CD4-positive, alpha-beta T cell treated with Interleukin-10 for 1 hour (primary cell): ENCODE measurements around the gene AGAP2.

ENCODE experiments used
- DNase-seq: peaks from one replicate; pipeline ENCODE4 v3.0.0-alpha.2; 2020

The AGAP2 gene

GRCh38 chr12:57766464-57767304 is 28.1 kb upstream of the AGAP2 start, which contains the start of gene CYP27B1:
TSS of gene CYP27B1 (minus strand) at chr12:57767078. CDS start at chr12:57767041, 37 bp downstream.
- DNase-seq = no peak

GRCh38 chr12:57765698-57766463 is 27.3 kb upstream of the AGAP2 start:
- DNase-seq = no peak

- DNase-seq = peak; percentile 57
Measured at GRCh38 chr12:57765003-57765697, 26.6 kb upstream of the AGAP2 start.

GRCh38 chr12:57764662-57765002 is 26.1 kb upstream of the AGAP2 start:
- DNase-seq = no peak

- DNase-seq = no peak
Measured at GRCh38 chr12:57763881-57764661, 25.5 kb upstream of the AGAP2 start.

GRCh38 chr12:57762463-57762862 is 23.9 kb upstream of the AGAP2 start:
- DNase-seq = no peak

- no peak for DNase-seq
Measured at GRCh38 chr12:57761391-57761998, 23.0 kb upstream of the AGAP2 start.

GRCh38 chr12:57760347-57760982 is 21.9 kb upstream of the AGAP2 start:
- DNase-seq = no peak

GRCh38 chr12:57759360-57759980 is 20.9 kb upstream of the AGAP2 start:
- DNase-seq = peak; percentile 66

GRCh38 chr12:57758552-57759359 is 20.2 kb upstream of the AGAP2 start:
- DNase-seq = no peak

- no peak for DNase-seq
Measured at GRCh38 chr12:57757771-57758170, 19.2 kb upstream of the AGAP2 start.

- peak; percentile 81 for DNase-seq
Measured at GRCh38 chr12:57756406-57757341, 18.1 kb upstream of the AGAP2 start.

GRCh38 chr12:57755454-57756372 is 17.2 kb upstream of the AGAP2 start:
- DNase-seq = peak; percentile 54

GRCh38 chr12:57755194-57755453 is 16.6 kb upstream of the AGAP2 start:
- no peak for DNase-seq

- DNase-seq = peak; percentile 93
Measured at GRCh38 chr12:57754411-57755193, 16.1 kb upstream of the AGAP2 start, which contains the start of gene MARCHF9. TSS of gene MARCHF9 (plus strand) at chr12:57755103. CDS start at chr12:57755529, 426 bp downstream.

- DNase-seq = no peak
Measured at GRCh38 chr12:57753756-57754337, 15.3 kb upstream of the AGAP2 start.

- DNase-seq = no peak
Measured at GRCh38 chr12:57752668-57753000, 14.1 kb upstream of the AGAP2 start.
